Stimulated activated CD4-positive, alpha-beta T cell treated with anti-CD3 and anti-CD28 coated beads, Interleukin-15, amount 100 ng/mL, for 48 hours (primary cell): ENCODE results near the gene AUNIP.
"Not testable (repeated sequence)": the region's sequence is repeated elsewhere in the genome, so short reads cannot be mapped to it uniquely, and the experiment has no call there.

Experiments used
- DNase-seq, 2 donors: peaks; one replicate each; pipeline ENCODE4 v3.0.0-alpha.2; 2020; ENCODE audit warnings: low read depth in 2 of 2

Gene AUNIP

GRCh38 chr1:25866288-25866687 is 7.0 kb upstream of the AUNIP start:
- no peak for DNase-seq

- DNase-seq = no peak
Observed at GRCh38 chr1:25864434-25864833, 5.2 kb upstream of the AUNIP start.

GRCh38 chr1:25863486-25864262 is 4.4 kb upstream of the AUNIP start:
- no peak for DNase-seq

- DNase-seq = no peak
Observed at GRCh38 chr1:25862785-25863485, 3.7 kb upstream of the AUNIP start.

GRCh38 chr1:25861316-25862286 is 2.3 kb upstream of the AUNIP start:
- no peak for DNase-seq

GRCh38 chr1:25858494-25858893 is 763 bp downstream of the AUNIP start:
- no peak for DNase-seq

GRCh38 chr1:25856856-25857255 is 2.4 kb downstream of the AUNIP start:
- DNase-seq = no peak

- DNase-seq = no peak
Observed at GRCh38 chr1:25854554-25854953, 4.7 kb downstream of the AUNIP start.

GRCh38 chr1:25848531-25848930 is 10.7 kb downstream of the AUNIP start:
- DNase-seq = no peak

- no peak for DNase-seq
Observed at GRCh38 chr1:25847929-25848328, 11.3 kb downstream of the AUNIP start.

GRCh38 chr1:25845664-25846063 is 13.6 kb downstream of the AUNIP start:
- DNase-seq = no peak

- no peak for DNase-seq
Observed at GRCh38 chr1:25844536-25845337, 14.5 kb downstream of the AUNIP start.

GRCh38 chr1:25843483-25843882 is 15.8 kb downstream of the AUNIP start:
- no peak for DNase-seq

- DNase-seq = not testable (repeated sequence)
Observed at GRCh38 chr1:25839808-25840207, 19.4 kb downstream of the AUNIP start.

- no peak for DNase-seq
Observed at GRCh38 chr1:25837262-25837875, 21.9 kb downstream of the AUNIP start.

- DNase-seq = no peak
Observed at GRCh38 chr1:25836695-25837094, 22.6 kb downstream of the AUNIP start.

- DNase-seq = no peak
Observed at GRCh38 chr1:25834894-25835293, 24.4 kb downstream of the AUNIP start.

GRCh38 chr1:25833158-25833557 is 26.1 kb downstream of the AUNIP start:
- no peak for DNase-seq

GRCh38 chr1:25832336-25833037 is 26.8 kb downstream of the AUNIP start:
- DNase-seq = no peak

GRCh38 chr1:25831569-25832196 is 27.6 kb downstream of the AUNIP start:
- no peak for DNase-seq
